GM12878 (cell line): ENCODE measurements around the gene ATG10. TPM values are rescaled to one million over a fixed set of nuclear protein-coding genes. Genes with fewer than 3 reads are reported as not detected.
A peak's percentile ranks its signal among the peaks of the same experiment; 100 is the strongest.

ENCODE experiments used
- ATAC-seq: fragments of 200-7000 bp; cut with Tn5 transposase; 3 replicates; pipeline ENCODE4 v1.9.1; 2020; ENCODE audit warnings: mild to moderate bottlenecking, moderate library complexity
- BruUV-seq: library from RNA; stranded (reverse); fragments of 400-500 nt; replicated peaks from 2 replicates; lab custom pipeline; 2021; lab: Mats Ljungman, UMichigan
- CTCF ChIA-PET: fragments of 300-600 bp; sonication (Branson Sonifier 250); formaldehyde crosslinking; extraction: SDS; loops from one replicate; lab custom pipeline; 2021; ENCODE audit warnings: inconsistent platforms; lab: Yijun Ruan, JAX
- POLR2A ChIA-PET: fragments of 350-600 bp; formaldehyde crosslinking; extraction: SDS; loops from one replicate; lab custom pipeline; 2021; ENCODE audit warnings: inconsistent platforms; lab: Charles Lee
- RAD21 ChIA-PET: fragments of 300-600 bp; sonication (Branson Sonifier 250); formaldehyde crosslinking; loops from one replicate; lab custom pipeline; 2023; ENCODE audit warnings: antibody characterized with exemption; ENCODE audit not compliant: unreplicated experiment; lab: Charles Lee
- SMC1A ChIA-PET: fragments of 300-600 bp; sonication (Branson Sonifier 250); formaldehyde crosslinking; loops from one replicate; lab custom pipeline; 2023; ENCODE audit not compliant: unreplicated experiment, uncharacterized antibody; lab: Charles Lee
- DNase-seq: peaks from one replicate; pipeline ENCODE4 v3.0.0-alpha.2; 2011; ENCODE audit warnings: low read depth, low spot score
- FAIRE-seq: peaks from 3 replicates; lab custom pipeline; 2011; peaks lifted over from hg19 to GRCh38; lab: Jason Lieb, UNC
- H2AFZ ChIP-seq: 2 replicates; pipeline ENCODE4 v1.6.0; 2011; ENCODE audit warnings: low read depth, low read length, control low read depth; ENCODE audit not compliant: control insufficient read depth
- H3K27ac ChIP-seq: 2 replicates; pipeline ENCODE4 v1.5.1; 2011; ENCODE audit warnings: control low read depth; ENCODE audit not compliant: control insufficient read depth, insufficient read depth
- H3K27me3 ChIP-seq, 2 experiments: replicated peaks in 1 of 2; 2 replicates each; pipeline versions ENCODE4 v1.6.0 to v1.6.1; 2011; ENCODE audit warnings: low read length in 1 of 2; ENCODE audit not compliant: control insufficient read depth in 2 of 2, insufficient read depth in 2 of 2
- H3K36me3 ChIP-seq, 2 experiments: 2 replicates each; pipeline ENCODE4 v1.5.1; 2011; ENCODE audit warnings: low read length in 1 of 2; ENCODE audit not compliant: control insufficient read depth in 2 of 2, insufficient read depth in 2 of 2
- H3K4me1 ChIP-seq: 2 replicates; pipeline ENCODE4 v1.6.1; 2011; ENCODE audit warnings: mild to moderate bottlenecking, low read length, moderate library complexity, mixed read lengths; ENCODE audit not compliant: control insufficient read depth, insufficient read depth
- H3K4me2 ChIP-seq: 2 replicates; pipeline ENCODE4 v1.6.0; 2011; ENCODE audit warnings: control low read depth; ENCODE audit not compliant: control insufficient read depth, insufficient read depth
- H3K4me3 ChIP-seq: fragments of 200-600 bp; sonication (generic); 2 replicates; pipeline ENCODE4 v1.5.1; 2016
- H3K79me2 ChIP-seq: 2 replicates; pipeline ENCODE4 v1.6.0; 2011; ENCODE audit warnings: low read length; ENCODE audit not compliant: control insufficient read depth, insufficient read depth
- H3K9ac ChIP-seq: 2 replicates; pipeline ENCODE4 v1.8.0; 2011; ENCODE audit warnings: low read length, control low read depth, mixed read lengths; ENCODE audit not compliant: control insufficient read depth, insufficient read depth
- H3K9me3 ChIP-seq: replicated peaks from 3 replicates; pipeline ENCODE4 v1.5.1; 2011; ENCODE audit warnings: mild to moderate bottlenecking, low read length; ENCODE audit not compliant: control insufficient read depth, insufficient read depth
- H4K20me1 ChIP-seq: 2 replicates; pipeline ENCODE4 v1.6.0; 2011; ENCODE audit not compliant: control insufficient read depth, insufficient read depth
- DPF2 ChIP-seq: fragments of 450-650 bp; IDR thresholded peaks from 2 replicates; pipeline ENCODE4 v1.6.1; 2017; ENCODE audit warnings: mild to moderate bottlenecking
- NKRF ChIP-seq: fragments of 450-650 bp; conservative IDR thresholded peaks from 2 replicates; pipeline ENCODE4 v1.6.1; 2017; ENCODE audit warnings: mild to moderate bottlenecking, moderate library complexity
- WGBS: methylation state at CpG from one replicate; pipeline ENCODE4 v1.1.6; 2016; ENCODE audit warnings: low lambda C conversion rate; ENCODE audit not compliant: insufficient replicate concordance, insufficient coverage; ENCODE audit errors: missing lambda C conversion rate; 5-methylcytosine and 5-hydroxymethylcytosine counted together
- in situ Hi-C: fragments of 300-500 bp; cut with MboI; formaldehyde crosslinking; loops from 9 replicates; pipeline ENCODE4 v1.14.3; 2018; ENCODE audit warnings: mixed read lengths
- intact Hi-C: fragments of 100-400 bp; cut with micrococcal nuclease; formaldehyde crosslinking; loops from one replicate; pipeline ENCODE4 v1.14.2; 2022; ENCODE audit not compliant: unreplicated experiment
- polyA plus RNA-seq, 11 experiments: library from polyadenylated mRNA; depleted of rRNA in 4 of 11; unstranded in 6 of 11; stranded (reverse) in 5 of 11; fragments of >200 nt; fragmentation: Nextera tagmentation in 4 of 11; fragmentation: Illumina TruSeq in 1 of 11; extraction: Ambion mirVana in 4 of 11; extraction: Trizol in 1 of 11; gene quantifications; 1 replicate in 1 of 11; 2 replicates in 10 of 11; pipeline versions ENCODE4 v1.2.1 to v1.2.3, GENCODE V29; 2011 to 2016; ENCODE audit warnings: inconsistent platforms in 2 of 11, missing spikeins in 2 of 11, low read depth in 1 of 11
- total RNA-seq, 4 experiments: library from RNA; depleted of rRNA in 3 of 4; stranded (reverse); fragments of >200 nt in 3 of 4; fragmentation: Illumina TruSeq in 1 of 4; extraction: Trizol in 1 of 4; gene quantifications; 2 replicates each; pipeline versions ENCODE4 v1.2.1 to v1.2.3, GENCODE V29; 2013 to 2021

Gene ATG10
- total and polyA plus RNA-seq, 10 of the 15 experiments (the other 5 are each of a cell fraction or from before 2014, with no cell fraction given), result 3.8 to 14.4 (median 6.5) TPM

DNA sequence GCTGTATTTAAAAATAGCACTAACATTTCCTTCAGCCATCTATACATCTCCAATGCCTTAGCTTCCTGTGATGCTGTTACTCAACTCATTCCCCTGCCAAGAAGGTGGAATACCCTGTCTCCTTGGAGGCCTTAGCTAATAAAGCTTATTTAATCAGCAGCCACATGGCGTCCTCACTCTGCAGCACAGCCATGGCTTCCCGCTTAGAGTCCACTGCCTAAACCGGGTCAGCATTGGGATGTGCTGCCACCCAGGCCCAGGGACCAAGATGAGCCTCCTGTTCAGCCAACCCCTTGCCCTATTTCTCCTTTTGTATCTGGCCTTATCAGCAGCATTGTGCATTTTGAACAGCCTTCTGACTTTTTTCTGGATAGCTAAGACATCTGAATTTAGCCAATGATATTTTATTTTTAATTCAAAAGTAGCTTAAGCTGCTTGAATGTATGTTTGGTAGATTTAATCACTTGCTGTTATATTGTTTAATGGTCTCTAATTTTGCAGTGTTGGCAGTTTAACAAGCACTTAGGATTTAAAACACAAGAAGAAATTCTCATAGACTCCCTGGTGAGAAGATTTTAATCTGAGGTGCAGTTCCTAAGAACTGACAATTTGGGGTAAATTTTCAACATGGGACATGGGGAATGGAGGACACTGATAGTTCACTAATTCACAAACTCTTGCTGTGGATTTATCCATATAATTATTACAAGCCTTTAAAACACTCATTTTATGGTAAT, 193.3 kb downstream of the ATG10 start:
- Histone ChIP-seq H3K4me2 (no peak overlapping the region), H3K4me1 (peaks cover 10% of the 10 kb centered on the region; the same call in 1 of the 2 replicates), H3K27ac (peak overlapping the region; percentile 10; the same call in 1 of the 2 replicates), H4K20me1 (no peaks in the 10 kb centered on the region), H3K27me3 (no peaks in the 10 kb centered on the region), H3K36me3 (no peaks in the 10 kb centered on the region), H3K4me3 (no peak overlapping the region), H3K9ac (no peak overlapping the region), H3K79me2 (no peaks in the 10 kb centered on the region), H3K9me3 (no peaks in the 10 kb centered on the region), H2AFZ (peak overlapping the region; percentile 50; the same call in 1 of the 2 replicates)
- POLR2A ChIA-PET, result interaction anchor here (0.6 to 2.0 kb wide), 5 partner anchors 61 to 740 kb away, joined by 3 to 9 read pairs (median 6); partner anchors contain the start of gene SSBP2
- CTCF ChIA-PET, result interaction anchor here (0.6 to 3.6 kb wide), 83 partner anchors 7 to 965 kb away, joined by 3 to 113 read pairs (median 4); partner anchors contain the start of genes SSBP2 and ZCCHC9
- FAIRE-seq, result no peak
- BruUV-seq, result no TSS peak
- peak; percentile 15 for ATAC-seq
- 0 out of 2 replicates have a peak, but pooled peaks have one; percentile 4 for TF ChIP-seq DPF2
- TF ChIP-seq NKRF, result no peak
- intact Hi-C loops, result no loop called here
- in situ Hi-C loops, result no loop called here
- SMC1A ChIA-PET, result interaction anchor here (0.6 to 3.6 kb wide), 77 partner anchors 8 to 864 kb away, joined by 3 to 122 read pairs (median 4); partner anchors contain the start of genes RPS23, SSBP2 and ZCCHC9
- 94% methylated on average over 3 of the region's 3 CpGs for WGBS
- RAD21 ChIA-PET, result interaction anchor here (0.6 to 3.6 kb wide), 70 partner anchors 7 to 1477 kb away, joined by 3 to 113 read pairs (median 4); partner anchors contain the start of genes ATG10, RPS23 and SSBP2
- DNase-seq, result no peak
